Measurements from ENCODE around the gene CLEC3B.
"Not testable (repeated sequence)": the region's sequence is repeated elsewhere in the genome, so short reads cannot be mapped to it uniquely, and the experiment has no call there.

The CLEC3B gene

GRCh38 chr3:45071075-45071474 lies 45.0 kb downstream of the CLEC3B start:
- no peak for DNase-seq

- DNase-seq, result no peak
Observed at GRCh38 chr3:45075821-45076625, 49.9 kb downstream of the CLEC3B start.

- DNase-seq, result not testable (repeated sequence)
Observed at GRCh38 chr3:45078256-45078655, 52.2 kb downstream of the CLEC3B start.

- DNase-seq, result no peak
Observed at GRCh38 chr3:45078910-45079522, 52.9 kb downstream of the CLEC3B start.

GRCh38 chr3:45079715-45080114 lies 53.6 kb downstream of the CLEC3B start:
- no peak for DNase-seq

GRCh38 chr3:45080824-45081223 lies 54.7 kb downstream of the CLEC3B start:
- no peak for DNase-seq

- no peak for DNase-seq
Observed at GRCh38 chr3:45081506-45082141, 55.5 kb downstream of the CLEC3B start.

- no peak for DNase-seq
Observed at GRCh38 chr3:45082142-45082538, 56.0 kb downstream of the CLEC3B start.

GRCh38 chr3:45083023-45083422 lies 56.9 kb downstream of the CLEC3B start:
- no peak for DNase-seq

GRCh38 chr3:45084361-45084760 lies 58.3 kb downstream of the CLEC3B start:
- no peak for DNase-seq

- DNase-seq, result no peak
Observed at GRCh38 chr3:45084820-45085816, 59.0 kb downstream of the CLEC3B start.

Data from activated CD4-positive, alpha-beta T cell treated with anti-CD3 and anti-CD28 coated beads, Interleukin-2, amount 50 U/mL, for 1 hour (primary cell).